Nephron (organoid): ENCODE data around the gene CYP2E1.

Experiments used
- H3K27ac Mint-ChIP-seq, 3 experiments: 2 replicates each; pipeline ENCODE4 v1.8.0; 2020; ENCODE audit warnings: mixed read lengths in 3 of 3, mild to moderate bottlenecking in 2 of 3, moderate library complexity in 1 of 3
- H3K27me3 Mint-ChIP-seq: 2 replicates; pipeline ENCODE4 v1.8.0; 2021; ENCODE audit warnings: low read depth, mild to moderate bottlenecking, moderate library complexity, mixed read lengths
- H3K36me3 Mint-ChIP-seq: 2 replicates; pipeline ENCODE4 v1.8.0; 2020; ENCODE audit warnings: low read depth, mixed read lengths
- H3K4me1 Mint-ChIP-seq: 2 replicates; pipeline ENCODE4 v1.8.0; 2020; ENCODE audit warnings: mixed read lengths
- H3K4me3 Mint-ChIP-seq, 3 experiments: 2 replicates each; pipeline ENCODE4 v1.8.0; 2020; ENCODE audit warnings: mild to moderate bottlenecking in 3 of 3, mixed read lengths in 3 of 3, moderate library complexity in 2 of 3
- H3K9me3 Mint-ChIP-seq: 2 replicates; pipeline ENCODE4 v1.8.0; 2020; ENCODE audit warnings: mixed read lengths
- CTCF ChIP-seq, 3 experiments: fragments of 200-600 bp; sonication (generic); IDR thresholded peaks; one replicate each; pipeline ENCODE4 v1.5.0; 2021; ENCODE audit warnings: antibody characterized with exemption in 3 of 3; ENCODE audit not compliant: unreplicated experiment in 3 of 3

The CYP2E1 gene

GRCh38 chr10:133527771-133528271 is 658 bp downstream of the CYP2E1 start:
- no peak overlapping the region for H3K4me3 Mint-ChIP-seq
- peaks cover 26% of the 10 kb centered on the region for H3K9me3 Mint-ChIP-seq
- no peaks in the 10 kb centered on the region for H3K36me3 Mint-ChIP-seq
- H3K4me1 Mint-ChIP-seq: no peaks in the 10 kb centered on the region
- TF ChIP-seq CTCF (IDR thresholded peaks at IDR 0.05; ENCODE audit: unreplicated experiment in 3 of 3): no peak
- peaks cover 3% of the 10 kb centered on the region for H3K27me3 Mint-ChIP-seq
- H3K27ac Mint-ChIP-seq: no peak overlapping the region

- no peak overlapping the region for H3K27ac Mint-ChIP-seq
- peaks cover 3% of the 10 kb centered on the region for H3K27me3 Mint-ChIP-seq
- H3K4me3 Mint-ChIP-seq: no peak overlapping the region
- no peaks in the 10 kb centered on the region for H3K36me3 Mint-ChIP-seq
- H3K9me3 Mint-ChIP-seq: peaks cover 22% of the 10 kb centered on the region
- H3K4me1 Mint-ChIP-seq: no peaks in the 10 kb centered on the region
- no peak for TF ChIP-seq CTCF (IDR thresholded peaks at IDR 0.05; ENCODE audit: unreplicated experiment in 3 of 3)
Measured at GRCh38 chr10:133528296-133528844, 1.2 kb downstream of the CYP2E1 start.

- Mint-ChIP-seq H3K4me3 (no peak overlapping the region), H3K27ac (no peak overlapping the region), H3K4me1 (no peaks in the 10 kb centered on the region), H3K36me3 (no peaks in the 10 kb centered on the region), H3K27me3 (peaks cover 3% of the 10 kb centered on the region), H3K9me3 (peaks cover 20% of the 10 kb centered on the region)
- TF ChIP-seq CTCF (IDR thresholded peaks at IDR 0.05; ENCODE audit: unreplicated experiment in 3 of 3): no peak
Measured at GRCh38 chr10:133528845-133529575, 1.8 kb downstream of the CYP2E1 start.

GRCh38 chr10:133529576-133529946 is 2.4 kb downstream of the CYP2E1 start:
- Mint-ChIP-seq H3K4me1 (no peaks in the 10 kb centered on the region), H3K27me3 (peaks cover 3% of the 10 kb centered on the region), H3K36me3 (no peaks in the 10 kb centered on the region), H3K4me3 (no peak overlapping the region), H3K27ac (no peak overlapping the region), H3K9me3 (peaks cover 20% of the 10 kb centered on the region)
- no peak for TF ChIP-seq CTCF (IDR thresholded peaks at IDR 0.05; ENCODE audit: unreplicated experiment in 3 of 3)

DNA sequence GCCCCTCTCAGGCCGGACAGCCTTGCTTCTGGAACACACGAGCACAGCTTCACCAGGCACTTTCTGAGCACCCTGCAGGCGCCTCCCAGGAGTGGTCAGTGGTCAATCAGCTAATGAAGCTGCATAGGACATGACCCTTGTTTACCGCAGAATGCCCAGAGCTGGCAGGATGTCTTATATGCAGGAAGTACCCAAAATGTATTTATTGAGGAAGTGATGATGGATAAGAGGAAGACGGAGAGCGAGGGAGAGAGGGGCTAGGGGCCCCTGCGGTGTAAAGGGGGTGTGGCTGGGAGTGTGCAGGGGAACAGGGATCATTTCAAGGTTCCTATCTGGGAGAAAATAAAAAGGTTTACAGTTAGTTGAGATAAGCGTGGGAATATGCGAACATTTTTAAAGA is 3.3 kb downstream of the CYP2E1 start:
- Mint-ChIP-seq H3K4me3 (no peak overlapping the region), H3K9me3 (peaks cover 20% of the 10 kb centered on the region), H3K36me3 (no peaks in the 10 kb centered on the region), H3K27me3 (peaks cover 5% of the 10 kb centered on the region), H3K4me1 (no peaks in the 10 kb centered on the region), H3K27ac (no peak overlapping the region)
- no peak for TF ChIP-seq CTCF (IDR thresholded peaks at IDR 0.05; ENCODE audit: unreplicated experiment in 3 of 3)

DNA sequence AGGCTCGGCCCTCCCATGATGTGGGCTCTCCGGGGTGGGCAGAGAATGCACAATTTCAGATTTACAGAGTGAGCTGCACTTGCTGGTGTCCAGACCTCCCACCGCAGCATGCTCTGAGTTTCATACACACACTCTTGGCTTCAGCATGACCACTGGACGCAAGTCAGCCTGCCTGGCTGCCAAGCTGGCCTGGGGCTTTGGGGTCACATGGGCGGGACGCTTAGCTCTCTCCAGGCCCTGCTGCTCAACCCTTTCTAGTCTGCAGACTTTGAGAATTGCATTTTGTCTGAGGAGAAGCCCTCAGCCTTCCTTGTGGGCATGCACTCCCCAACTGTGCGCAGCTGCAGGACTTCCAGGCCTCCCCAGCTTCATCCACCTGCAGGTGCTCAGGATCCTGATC is 5.7 kb downstream of the CYP2E1 start:
- H3K9me3 Mint-ChIP-seq: peaks cover 18% of the 10 kb centered on the region
- H3K4me1 Mint-ChIP-seq: no peaks in the 10 kb centered on the region
- H3K4me3 Mint-ChIP-seq: no peak overlapping the region
- H3K27me3 Mint-ChIP-seq: peaks cover 5% of the 10 kb centered on the region
- no peak for TF ChIP-seq CTCF (IDR thresholded peaks at IDR 0.05; ENCODE audit: unreplicated experiment in 3 of 3)
- no peak overlapping the region for H3K27ac Mint-ChIP-seq
- no peaks in the 10 kb centered on the region for H3K36me3 Mint-ChIP-seq
